HFFc6 (cell line): ENCODE measurements around the gene RPP30. TPM values are rescaled to one million over a fixed set of nuclear protein-coding genes. Genes with fewer than 3 reads are reported as not detected.

Experiments used
- DNase-seq: peaks from one replicate; pipeline ENCODE4 v3.0.0-alpha.2; 2018
- H3K27ac Mint-ChIP-seq: 2 replicates; pipeline ENCODE4 v1.8.0; 2020; ENCODE audit warnings: mild to moderate bottlenecking, mixed read lengths
- H3K27me3 Mint-ChIP-seq: 2 replicates; pipeline ENCODE4 v1.8.0; 2021; ENCODE audit warnings: mild to moderate bottlenecking, moderate library complexity, mixed read lengths; ENCODE audit not compliant: insufficient read depth
- H3K36me3 Mint-ChIP-seq: 2 replicates; pipeline ENCODE4 v1.8.0; 2021; ENCODE audit warnings: low read depth, mixed read lengths
- H3K4me1 Mint-ChIP-seq: 2 replicates; pipeline ENCODE4 v1.8.0; 2020; ENCODE audit warnings: low read depth, mixed read lengths
- H3K4me3 Mint-ChIP-seq: 2 replicates; pipeline ENCODE4 v1.8.0; 2020; ENCODE audit warnings: mild to moderate bottlenecking, moderate library complexity, mixed read lengths
- H3K9me3 Mint-ChIP-seq: 2 replicates; pipeline ENCODE4 v1.8.0; 2020; ENCODE audit warnings: mild to moderate bottlenecking, mixed read lengths
- CTCF ChIP-seq: fragments of 200-600 bp; sonication (generic); IDR thresholded peaks from 2 replicates; pipeline ENCODE4 v1.5.0; 2021; ENCODE audit warnings: antibody characterized with exemption, mild to moderate bottlenecking
- total RNA-seq, 6 experiments: library from RNA; stranded (reverse); fragmentation: NEBNext Ultra II Directional; extraction: Animal tissue kit (Norgen Biotek cat#: 25700); gene quantifications; 2 replicates in 1 of 6; 3 replicates in 5 of 6; pipeline ENCODE4 v1.2.3, GENCODE V29; 2021

The RPP30 gene
- total RNA-seq, 6 experiments from 2014 or later: 31.2 to 48.3 (median 42.4) TPM

- Mint-ChIP-seq H3K27me3 (peaks cover 11% of the 10 kb centered on the region), H3K4me3 (no peak overlapping the region), H3K4me1 (peaks cover 15% of the 10 kb centered on the region), H3K36me3 (no peaks in the 10 kb centered on the region), H3K9me3 (no peaks in the 10 kb centered on the region), H3K27ac (no peak overlapping the region)
- TF ChIP-seq CTCF: no peak
- DNase-seq: no peak
These were observed 29.0 kb upstream of the RPP30 start for GRCh38 chr10:90842725-90843124.

GRCh38 chr10:90845726-90846125 is 26.0 kb upstream of the RPP30 start:
- peaks cover 6% of the 10 kb centered on the region for H3K36me3 Mint-ChIP-seq
- TF ChIP-seq CTCF: no peak
- DNase-seq: no peak

GRCh38 chr10:90846746-90847145 is 25.0 kb upstream of the RPP30 start:
- 0 out of 2 replicates have a peak overlapping the region, but pooled peaks have one; percentile 16 for H3K4me3 Mint-ChIP-seq
- peaks cover 15% of the 10 kb centered on the region for H3K36me3 Mint-ChIP-seq
- H3K4me1 Mint-ChIP-seq: peaks cover 34% of the 10 kb centered on the region
- peaks cover 14% of the 10 kb centered on the region for H3K9me3 Mint-ChIP-seq
- TF ChIP-seq CTCF: no peak
- peak; percentile 40 for DNase-seq
- H3K27ac Mint-ChIP-seq: peak overlapping the region; percentile 26; the same call in 1 of the 2 replicates
- H3K27me3 Mint-ChIP-seq: peaks cover 6% of the 10 kb centered on the region

More at GRCh38 chr10:90845726-90846125, 26.0 kb upstream of the RPP30 start:
- peaks cover 6% of the 10 kb centered on the region for H3K27me3 Mint-ChIP-seq
- H3K4me3 Mint-ChIP-seq: no peak overlapping the region
- H3K9me3 Mint-ChIP-seq: peaks cover 6% of the 10 kb centered on the region
- peaks cover 32% of the 10 kb centered on the region for H3K4me1 Mint-ChIP-seq
- H3K27ac Mint-ChIP-seq: no peak overlapping the region

DNA sequence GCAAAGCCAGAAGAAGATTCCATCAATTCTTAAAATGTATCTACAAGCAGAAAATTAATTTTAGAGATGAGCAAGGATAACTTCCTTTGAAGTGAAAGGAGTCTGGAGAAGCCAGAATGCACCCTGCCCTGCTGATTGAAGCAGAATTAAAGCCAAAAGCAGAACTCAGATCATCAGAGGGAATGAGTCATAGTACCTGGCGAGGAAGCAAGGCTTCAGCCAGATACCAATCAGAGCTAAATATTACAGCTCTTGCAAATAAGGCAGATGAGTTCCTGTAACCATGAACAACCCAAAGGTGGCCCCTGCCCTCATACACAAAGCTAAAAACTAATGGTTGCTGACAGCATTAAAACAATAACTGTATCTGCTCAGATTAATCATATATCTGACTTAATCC is 24.3 kb upstream of the RPP30 start:
- no peak for TF ChIP-seq CTCF
- Mint-ChIP-seq H3K4me3 (peak overlapping the region; percentile 16; the same call in 1 of the 2 replicates), H3K27ac (peak overlapping the region; percentile 39; the same call in 1 of the 2 replicates), H3K9me3 (peaks cover 20% of the 10 kb centered on the region), H3K36me3 (peaks cover 22% of the 10 kb centered on the region), H3K27me3 (peaks cover 6% of the 10 kb centered on the region), H3K4me1 (peaks cover 34% of the 10 kb centered on the region)
- peak; percentile 42 for DNase-seq

DNA sequence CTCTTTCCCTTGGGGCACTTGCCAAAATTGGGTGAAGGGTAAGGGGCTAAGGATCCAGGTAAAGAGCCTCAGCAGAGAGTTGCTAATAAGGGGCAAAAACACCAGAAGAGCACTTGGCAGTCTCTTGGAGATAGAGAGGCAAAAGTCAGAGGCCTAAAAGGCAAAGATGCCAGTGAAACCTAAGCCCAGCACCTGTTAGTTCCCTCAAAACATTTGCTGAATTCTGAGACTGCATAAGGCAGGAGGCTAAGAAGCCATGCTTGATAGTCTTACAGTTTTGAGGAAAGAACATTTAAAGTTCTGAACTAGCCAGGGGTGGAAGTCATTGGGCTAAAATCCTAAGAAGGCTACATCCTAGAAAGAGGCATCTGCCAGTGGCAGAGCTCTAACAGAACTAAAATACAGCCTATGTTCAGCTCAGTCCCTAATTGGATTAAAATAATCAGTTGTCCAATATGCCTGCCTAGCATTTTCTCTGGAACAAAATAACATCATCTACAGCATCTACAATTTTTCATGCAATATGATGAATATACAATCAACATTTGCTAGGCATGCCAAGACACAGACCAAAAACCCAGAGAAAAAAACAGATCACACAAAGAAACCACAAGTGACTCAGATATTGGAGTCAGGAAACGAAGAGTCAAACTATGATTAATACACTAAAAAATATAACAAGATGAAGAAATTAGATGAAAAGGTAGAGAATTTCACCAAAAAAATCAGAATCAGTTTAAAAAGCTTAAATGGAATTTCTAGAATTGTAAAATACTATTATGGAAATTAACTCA is 21.6 kb upstream of the RPP30 start:
- Mint-ChIP-seq H3K9me3 (peaks cover 20% of the 10 kb centered on the region), H3K36me3 (peaks cover 22% of the 10 kb centered on the region), H3K4me3 (no peak overlapping the region), H3K4me1 (peaks cover 34% of the 10 kb centered on the region), H3K27ac (no peak overlapping the region), H3K27me3 (peaks cover 7% of the 10 kb centered on the region; the same call in 1 of the 2 replicates)
- no peak for TF ChIP-seq CTCF
- peak; percentile 30 for DNase-seq
